GM21737 (cell line): ENCODE data around the gene SLC7A10.
"Not testable (repeated sequence)": the region's sequence is repeated elsewhere in the genome, so short reads cannot be mapped to it uniquely, and the experiment has no call there.

Experiments used
- ATAC-seq: cut with Tn5 transposase; IDR thresholded peaks from one replicate; pipeline ENCODE4 v1.9.1; 2021; ENCODE audit warnings: mild to moderate bottlenecking, moderate library complexity; ENCODE audit not compliant: unreplicated experiment

The SLC7A10 gene

DNA sequence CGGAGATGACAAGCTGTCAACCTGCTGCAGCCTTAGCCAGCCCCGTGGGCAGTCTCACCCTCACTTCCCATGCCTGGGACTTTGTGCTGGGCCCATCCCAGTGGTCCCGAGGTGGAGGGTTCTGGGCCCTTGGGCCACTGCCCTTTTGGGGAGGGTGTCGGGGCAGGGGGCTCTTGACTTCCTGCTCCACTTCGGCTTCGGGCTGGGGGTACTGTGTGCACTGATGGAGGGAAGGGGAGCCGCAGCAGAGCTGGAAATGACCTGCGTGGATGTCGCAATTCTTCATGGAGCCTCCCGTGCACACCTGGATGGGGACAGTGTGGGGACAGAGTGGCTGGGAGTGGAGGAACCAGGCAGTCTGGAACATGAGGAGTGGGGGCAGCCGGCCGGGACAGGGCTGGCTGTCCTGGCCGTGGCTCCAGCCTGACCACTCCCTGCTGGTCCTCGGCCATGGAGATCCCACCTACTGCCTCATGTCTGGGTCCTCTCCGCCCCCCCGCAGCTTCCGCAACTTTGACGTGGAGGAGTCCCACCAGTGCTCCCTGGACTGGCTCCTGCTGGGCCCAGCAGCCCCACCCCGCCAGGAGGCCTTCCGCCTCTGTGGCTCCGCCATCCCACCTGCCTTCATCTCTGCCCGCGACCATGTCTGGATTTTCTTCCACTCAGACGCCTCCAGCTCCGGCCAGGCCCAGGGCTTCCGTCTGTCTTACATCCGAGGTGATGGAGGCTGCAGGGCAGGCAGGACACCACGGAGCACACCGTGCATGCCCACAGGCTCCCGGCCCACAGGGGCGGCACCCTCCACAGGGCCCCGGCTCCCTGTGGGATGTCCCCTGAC is 21.3 kb downstream of the SLC7A10 start:
- ATAC-seq = no peak

DNA sequence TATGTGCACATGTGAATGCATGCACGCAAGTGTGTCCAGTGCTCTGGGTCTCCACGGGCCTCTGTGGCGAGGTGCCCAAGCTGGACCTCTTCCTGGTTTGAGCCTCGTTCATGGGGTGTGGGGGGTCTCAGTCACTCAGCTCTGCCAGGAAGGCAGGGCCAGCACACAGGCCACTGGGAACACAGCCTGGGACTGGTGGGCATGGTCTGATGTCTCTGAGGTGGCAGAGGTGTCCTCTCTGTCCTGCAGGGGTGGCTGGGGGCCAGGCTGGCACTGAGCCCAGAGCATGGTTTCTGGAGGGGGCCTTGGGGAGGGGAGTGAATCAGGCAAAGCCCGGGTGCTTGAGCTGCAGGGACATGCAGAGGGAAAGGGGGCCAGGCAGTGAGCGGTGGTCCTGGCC is 22.1 kb downstream of the SLC7A10 start:
- no peak for ATAC-seq

DNA sequence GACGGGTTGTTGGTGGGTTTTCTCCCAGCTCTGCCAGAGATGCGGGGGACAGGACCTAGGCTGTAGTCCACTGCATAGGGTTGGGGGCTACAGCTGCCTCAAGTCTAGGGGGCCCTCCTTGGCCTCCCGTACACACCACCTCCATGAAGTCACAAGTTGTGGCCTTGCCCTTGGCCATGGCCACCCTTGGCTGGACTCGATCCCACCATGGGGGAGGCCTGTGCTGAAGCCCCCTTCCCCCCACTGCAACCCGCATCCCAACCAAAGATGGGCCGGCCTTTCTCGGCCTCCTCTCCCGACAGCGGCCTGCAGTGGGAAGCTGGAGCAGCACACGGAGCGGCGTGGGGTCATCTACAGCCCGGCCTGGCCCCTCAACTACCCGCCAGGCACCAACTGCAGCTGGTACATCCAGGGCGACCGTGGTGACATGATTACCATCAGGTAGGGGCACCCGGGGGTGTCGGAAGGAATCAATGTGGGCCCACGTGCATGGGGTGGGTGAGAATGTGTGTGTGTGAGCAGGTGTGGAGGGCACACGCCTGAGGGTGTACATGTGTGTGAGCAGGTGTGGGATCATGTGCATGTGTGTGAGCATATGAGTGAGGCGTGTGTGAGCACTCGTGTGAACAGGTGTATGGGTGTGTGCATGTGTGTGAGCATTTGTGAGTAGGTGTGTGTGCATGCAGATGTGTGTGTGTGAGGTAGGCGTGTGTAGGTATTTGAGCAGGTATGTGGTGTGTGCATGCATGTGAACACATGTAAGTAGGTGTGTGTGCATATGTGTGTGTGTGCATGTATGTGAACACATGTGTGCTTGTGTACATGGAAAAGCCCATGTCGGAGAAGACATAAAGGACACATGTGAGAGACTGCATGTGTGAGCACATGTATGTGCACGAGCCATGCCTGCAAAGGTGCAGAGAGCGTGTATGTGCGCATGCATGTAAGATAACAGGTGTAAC is 22.8 kb downstream of the SLC7A10 start:
- no peak for ATAC-seq

DNA sequence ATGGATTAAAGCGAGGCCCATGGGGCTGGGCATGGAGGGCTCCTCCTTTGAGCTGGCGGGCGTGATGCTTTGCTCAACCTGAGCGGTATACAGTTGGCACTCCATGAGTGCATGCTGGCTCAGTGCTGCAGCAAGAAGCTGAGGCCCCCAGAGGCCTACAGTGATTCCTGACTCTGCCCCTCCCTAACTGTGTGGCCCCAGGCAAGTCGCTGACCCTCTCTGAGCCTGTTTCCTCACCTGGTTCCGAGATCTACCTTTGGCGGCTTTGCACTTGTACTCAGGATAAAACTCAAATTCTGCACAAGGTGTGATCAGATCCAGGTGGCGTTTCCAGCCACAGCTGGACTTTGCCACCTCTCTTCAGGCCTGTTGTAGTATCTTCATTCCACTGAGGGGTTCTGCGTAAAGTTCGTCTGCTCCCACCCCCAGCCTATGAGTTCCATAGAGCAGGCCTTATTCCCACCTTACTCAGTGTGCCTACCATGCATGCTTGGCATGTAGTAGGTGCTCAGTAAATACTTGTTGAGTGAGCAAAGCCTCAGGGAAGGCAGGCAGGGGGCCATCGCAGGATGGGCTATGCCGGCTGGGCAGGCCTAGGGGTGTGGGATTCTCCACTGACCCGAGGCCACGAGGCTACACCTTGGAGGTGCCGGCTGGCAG is 23.6 kb downstream of the SLC7A10 start:
- ATAC-seq = no peak

DNA sequence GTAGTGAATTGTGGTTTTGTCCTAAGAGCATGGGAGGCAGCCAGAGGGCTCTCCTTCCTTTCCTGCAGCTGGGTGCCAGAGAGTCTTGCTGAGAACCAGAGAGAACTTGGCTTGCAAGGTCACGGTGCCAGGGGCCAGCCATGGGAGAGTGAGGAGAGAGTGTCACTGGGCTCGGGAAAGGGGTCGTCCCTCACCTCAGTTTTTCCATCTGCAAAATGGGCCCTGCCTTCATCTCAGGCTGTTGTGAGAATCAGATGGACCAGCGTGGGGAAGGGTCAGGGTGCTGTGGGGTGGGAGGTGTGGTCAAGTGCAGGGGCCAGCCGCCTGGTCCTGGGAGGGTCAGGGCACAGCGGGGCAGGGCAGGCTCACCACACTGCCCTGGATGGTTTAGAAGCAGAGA is 24.2 kb downstream of the SLC7A10 start:
- no peak for ATAC-seq

DNA sequence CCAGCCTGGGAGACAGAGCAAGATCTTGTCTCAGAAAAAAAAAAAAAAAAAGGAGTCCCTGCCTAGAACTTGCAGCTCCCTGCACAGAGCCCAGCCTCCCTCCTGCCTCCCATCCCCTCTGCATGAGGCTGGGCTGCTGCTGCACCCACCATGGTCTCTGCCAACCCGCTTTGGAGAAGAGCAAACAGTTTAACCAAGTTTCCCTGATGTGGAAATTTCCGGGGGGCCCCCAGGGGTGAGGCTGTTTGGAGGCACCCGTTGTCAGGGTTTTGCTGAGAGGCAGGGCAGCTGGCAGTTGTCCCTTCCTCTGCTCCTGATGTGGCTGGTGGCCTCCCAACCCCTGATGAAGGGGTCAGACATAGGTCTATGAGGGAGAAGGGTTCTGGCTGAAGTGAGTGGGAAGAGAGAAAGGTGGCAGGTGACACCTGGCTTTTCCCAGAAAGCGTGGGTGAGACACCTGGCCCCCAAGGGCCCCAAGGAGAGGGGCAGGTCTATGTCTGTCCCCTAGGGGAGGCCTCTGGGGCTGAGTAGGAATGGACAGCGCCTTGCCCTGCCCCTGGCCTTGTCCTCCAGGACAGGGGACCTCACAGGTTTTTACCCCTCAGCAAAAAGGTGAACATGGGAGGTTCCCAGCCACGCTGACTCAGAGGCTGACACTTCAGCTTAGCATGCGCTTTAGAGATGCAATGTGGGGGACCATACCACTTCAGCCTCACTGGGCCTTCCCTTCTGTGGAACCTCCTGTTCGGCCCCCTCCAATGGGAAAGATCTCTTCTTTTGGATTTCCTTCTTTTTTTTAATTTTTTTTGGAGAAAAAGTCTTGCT is 26.0 kb downstream of the SLC7A10 start:
- ATAC-seq = no peak

DNA sequence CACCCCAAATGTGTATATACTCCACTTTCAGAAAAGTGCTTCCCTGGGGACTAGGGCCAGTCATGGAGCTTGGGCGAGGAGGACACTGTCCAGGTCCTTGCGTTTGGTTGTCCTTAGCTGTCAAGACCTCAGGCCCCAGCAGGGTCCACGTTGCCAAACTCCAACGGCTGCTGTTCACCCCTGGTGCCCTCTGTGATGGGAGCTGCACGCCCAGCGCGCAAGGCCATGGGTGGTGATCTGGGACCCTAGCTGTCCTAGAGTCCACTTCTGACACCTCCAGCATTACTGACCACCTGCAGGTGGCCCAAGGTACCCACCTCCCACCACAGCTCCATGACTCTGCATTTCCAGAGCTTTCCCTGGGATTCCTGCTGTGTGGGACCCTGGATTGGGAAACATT is 27.5 kb downstream of the SLC7A10 start:
- no peak for ATAC-seq

DNA sequence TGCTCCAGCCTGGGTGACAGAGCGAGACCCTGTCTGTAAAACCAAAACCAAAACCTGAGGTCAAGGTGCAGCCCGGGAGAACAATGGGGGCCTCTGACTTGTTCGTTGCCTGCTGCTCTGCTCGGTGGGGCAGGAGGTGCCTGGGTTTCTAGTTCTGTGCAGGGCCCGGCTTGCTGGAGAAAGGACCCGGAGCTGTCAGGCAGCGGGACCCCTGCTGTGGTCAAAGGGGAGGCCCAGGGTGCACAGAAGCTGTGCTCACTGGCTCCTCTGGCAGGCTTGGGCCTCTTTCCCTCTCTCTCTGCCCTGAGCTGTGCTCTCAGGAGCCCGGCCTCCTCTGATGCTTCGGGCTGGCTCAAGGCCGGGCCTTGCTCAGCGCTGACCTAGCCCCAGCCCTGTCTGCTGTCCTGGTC is 28.1 kb downstream of the SLC7A10 start:
- no peak for ATAC-seq

DNA sequence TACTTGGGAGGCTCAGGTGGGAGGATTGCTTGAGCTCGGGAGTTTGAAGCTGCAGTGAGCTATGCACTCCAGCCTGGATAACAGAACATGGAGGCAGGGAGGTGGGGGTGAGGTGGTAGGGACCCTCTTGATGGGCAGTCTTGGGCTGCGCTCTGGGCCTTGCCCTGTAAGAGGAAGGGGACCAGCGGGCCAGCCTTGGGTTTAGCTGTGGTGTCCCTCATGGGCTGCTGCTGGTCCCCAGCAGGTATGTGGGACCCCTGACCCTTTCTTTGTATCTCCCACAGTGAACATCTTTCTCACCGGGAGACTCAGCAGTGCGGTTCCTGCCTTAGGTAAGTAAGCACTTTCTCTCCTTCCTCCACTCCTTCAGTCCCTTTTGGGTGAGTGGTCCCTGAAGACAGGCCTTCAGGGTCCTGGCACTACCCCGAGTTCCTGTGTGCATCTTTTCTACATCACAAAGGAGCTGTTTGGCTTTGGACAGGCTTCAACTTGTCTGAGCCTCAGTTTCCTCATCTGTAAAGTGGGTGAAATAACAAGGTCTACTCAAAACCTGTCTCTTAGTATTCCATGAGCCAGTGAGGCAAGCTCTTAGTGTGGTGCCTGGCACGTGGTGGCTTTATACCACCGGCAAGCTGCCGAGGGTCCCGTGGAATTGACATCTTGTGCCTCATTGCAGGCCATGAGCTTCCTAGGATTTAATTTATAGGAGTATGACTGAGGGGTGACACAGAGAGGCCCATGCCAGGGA is 29.0 kb downstream of the SLC7A10 start:
- ATAC-seq = no peak

DNA sequence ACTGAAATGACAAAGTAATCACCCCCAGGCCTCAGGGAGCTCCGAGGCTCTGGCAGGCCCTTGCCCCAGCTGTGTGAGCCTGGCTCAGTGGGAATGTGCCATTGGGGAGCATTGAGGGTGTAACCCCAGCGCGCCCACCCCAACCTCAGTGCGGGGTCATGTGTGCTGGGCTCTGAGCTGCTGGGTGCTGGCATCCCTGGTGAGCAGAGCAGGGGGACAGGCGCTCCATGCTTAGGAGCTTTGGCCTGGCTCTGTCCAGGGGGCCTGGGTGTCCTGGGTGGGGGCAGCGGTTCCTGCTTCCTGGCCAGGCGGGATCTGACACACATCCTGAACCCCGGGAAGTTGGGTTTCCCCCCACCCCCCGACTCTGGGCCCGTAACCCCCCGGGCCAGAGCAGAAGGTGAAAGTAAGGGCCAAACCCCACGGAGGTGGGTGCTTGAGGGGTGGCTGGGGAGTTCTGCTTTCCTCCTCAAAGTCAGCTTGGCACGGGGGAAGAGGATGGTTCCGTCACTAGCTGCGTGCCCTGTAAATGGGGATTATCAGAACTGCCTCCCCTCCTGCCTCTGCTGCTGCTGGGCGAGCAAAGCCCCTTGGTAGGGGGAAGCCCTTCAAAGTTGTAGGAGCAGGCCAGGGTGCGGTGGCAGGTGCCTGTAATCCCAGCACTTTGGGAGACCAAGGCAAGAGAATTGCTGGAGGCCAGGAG is 29.9 kb downstream of the SLC7A10 start:
- ATAC-seq = no peak

DNA sequence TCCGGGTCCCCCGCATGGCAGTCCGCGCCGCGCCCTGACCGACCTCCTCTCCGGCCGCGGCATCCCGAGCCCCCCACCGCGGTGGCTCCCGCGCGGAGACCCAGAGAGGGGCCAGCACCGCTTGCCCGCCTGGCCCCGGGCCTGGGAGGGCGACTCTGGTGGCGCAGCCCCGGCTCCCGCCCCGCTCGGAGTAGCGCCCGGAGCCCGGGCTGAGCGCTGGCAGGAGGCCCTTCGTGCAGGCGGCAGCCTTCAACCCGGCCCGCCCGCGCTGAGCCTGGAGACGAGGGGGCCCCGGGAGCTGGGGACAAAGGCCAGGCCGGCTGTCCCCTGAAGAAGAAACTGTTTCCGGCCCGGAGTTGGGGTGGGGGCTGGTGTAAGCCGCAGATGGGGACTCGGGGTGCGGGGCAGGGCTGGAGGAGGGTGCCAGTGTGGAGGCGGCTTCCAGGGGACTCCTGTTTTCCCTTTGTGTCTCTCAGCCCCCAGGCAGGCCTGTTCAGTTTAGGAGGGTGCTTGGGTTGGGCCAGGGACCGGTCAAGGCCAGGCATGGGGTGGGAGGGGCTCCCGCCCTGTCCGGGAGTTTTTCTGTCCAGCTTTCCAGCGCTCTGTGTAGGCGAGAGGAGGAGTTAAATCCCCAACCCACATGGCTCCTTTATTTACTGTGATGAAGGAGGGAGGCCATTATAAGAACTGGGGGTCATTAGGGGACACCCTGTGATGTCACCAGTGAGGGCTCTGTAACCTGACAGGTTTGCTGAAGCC is 30.6 kb downstream of the SLC7A10 start:
- no peak for ATAC-seq

DNA sequence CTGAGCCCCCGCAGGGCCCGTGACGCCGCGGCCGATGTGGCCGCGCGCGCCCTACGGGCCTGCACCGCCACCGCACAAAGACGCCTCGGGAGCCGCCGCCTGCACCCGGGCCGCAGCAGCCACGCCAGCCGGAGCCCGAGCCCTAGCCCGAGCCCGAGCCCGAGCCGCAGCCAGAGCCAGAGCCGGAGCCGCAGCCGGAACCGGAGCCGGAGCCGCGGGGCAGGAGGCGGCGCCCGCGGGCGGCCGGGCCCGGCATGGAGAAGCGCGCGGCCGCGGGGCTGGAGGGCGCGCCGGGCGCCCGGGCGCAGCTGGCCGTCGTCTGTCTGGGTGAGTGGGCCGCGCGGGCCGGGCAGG is 31.1 kb downstream of the SLC7A10 start:
- ATAC-seq = no peak

DNA sequence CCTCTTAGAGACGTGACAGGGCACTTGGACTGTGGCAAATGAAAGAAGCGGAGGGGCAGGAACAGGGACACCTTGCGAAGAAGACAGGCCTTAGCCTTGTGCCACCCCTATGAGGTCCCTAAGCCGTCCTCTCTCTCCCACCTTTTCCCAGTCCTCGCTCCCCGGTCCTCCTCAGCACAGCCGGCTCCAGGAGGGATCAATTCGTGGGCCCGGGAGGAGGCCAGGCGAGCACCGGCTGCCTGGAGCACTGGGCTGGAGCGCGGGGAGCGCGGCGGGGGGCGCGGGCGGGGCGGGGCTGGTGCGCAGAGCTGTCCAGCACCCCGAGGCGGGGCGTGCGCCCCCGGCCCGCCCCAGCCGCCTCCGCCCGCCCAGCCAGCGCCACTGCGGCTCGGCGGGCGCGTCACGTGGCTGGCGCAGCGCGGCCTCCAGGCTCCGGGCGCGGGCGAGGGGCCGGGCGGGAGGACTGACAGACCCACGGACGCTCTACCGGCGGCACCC is 31.7 kb downstream of the SLC7A10 start, which contains the start of gene LRP3:
TSS of gene LRP3 (plus strand) at position 466 of the 498 bp plus-strand sequence. CDS start 456 bp downstream, outside the sequence.
- ATAC-seq = no peak

DNA sequence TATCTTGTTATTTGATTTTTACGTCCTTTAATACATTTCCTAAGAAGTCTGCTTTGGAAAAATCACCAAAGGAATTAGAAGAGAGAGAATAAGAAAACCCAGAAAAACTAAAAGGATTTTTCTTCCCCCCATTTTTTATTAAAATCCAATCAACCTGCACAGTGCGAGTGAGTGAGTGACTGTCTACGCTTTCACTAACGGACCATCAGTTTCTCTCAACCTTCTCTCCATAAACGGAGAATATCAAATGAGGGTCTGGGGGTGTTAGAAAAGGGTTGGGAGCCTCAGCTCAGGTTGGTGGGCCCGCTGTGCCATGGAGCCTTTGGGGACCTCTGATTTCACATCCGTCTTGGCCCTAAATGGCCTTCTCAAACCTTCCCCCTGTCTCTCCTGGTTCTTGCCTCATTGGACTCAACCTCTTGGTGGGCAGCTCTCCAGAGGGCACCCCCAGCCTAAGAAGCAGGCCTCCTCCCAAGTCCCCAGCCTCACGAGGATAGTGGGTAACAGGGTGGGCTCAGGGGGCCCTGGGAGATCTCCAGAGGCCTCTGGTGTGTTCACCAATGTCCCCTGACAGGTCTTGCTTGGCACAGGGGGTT is 32.3 kb downstream of the SLC7A10 start:
- no peak for ATAC-seq

DNA sequence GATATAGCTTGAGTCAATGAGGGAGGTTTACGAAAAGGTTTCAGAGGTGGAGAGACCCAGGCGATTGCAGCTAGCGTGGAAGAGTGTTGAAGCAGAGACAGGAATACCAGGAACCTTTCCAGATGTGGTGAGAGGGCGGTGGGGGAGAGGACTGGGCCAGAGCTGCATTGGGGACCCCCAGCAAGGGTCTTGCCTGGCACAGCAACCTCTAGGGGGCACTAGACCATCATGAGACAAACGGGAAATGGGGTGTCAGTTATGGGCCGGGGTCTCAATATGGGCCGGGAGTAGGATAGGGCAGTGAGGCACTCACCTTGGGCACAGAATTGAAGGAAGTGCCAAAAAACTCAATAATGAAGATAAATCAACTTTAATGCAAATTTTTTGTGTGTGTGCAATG is 33.6 kb downstream of the SLC7A10 start:
- ATAC-seq = no peak

DNA sequence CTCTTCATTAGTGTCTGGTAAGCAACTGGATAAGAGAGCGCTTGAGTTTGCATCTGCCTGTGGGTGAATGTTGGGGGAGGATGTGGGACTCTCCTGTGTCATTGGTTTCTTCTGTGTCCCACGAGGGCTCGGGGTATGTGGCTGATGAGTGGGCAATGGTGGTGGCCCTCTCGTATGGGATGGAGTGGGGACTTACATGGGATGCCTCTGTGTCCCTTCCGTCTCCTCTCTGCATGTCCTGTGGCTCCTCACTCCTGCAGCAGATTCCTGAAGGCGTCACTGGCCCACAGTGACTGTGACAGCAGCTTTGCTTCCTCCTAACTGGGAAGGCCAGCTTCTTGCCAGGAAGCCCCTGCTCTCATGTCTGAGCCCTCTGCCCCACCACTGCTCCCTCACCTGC is 34.1 kb downstream of the SLC7A10 start:
- ATAC-seq = no peak

DNA sequence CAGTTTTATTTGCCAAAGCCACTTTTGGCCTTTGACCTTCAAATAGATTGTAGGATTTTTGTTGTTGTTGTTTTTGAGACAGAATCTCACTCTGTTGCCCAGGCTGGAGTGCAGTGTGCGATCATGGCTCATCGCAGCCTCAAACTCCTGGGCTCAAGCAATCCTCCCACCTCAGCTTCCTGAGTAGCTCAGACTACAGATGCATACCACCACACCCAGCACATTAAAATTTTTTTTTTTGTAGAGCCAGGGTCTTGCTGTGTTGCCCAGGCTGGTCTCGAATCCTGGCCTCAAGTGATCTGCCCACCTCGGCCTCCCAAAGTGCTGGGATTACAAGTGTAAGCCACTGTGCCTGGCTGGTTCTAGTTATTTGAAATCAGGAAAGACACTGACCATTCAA is 34.6 kb downstream of the SLC7A10 start:
- ATAC-seq = not testable (repeated sequence)

DNA sequence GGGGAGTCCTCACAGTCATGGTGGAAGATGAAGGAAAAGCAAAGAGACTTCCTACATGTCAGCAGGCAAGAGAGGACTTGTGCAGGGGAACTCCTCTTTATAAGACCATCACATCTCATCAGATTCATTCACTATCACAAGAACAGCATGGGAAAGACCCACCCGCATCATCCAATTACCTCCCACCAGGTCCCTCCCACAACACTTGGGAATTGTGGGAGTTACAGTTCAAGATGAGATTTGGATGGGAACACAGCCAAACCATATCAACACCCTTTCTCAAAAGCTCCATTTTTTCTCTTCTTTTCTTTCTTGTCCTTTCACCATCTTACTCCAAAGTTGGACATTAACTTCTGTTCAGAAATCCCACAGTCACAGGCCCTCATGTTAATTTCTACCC is 36.2 kb downstream of the SLC7A10 start:
- ATAC-seq = no peak
